Measurements from ENCODE around the gene KTN1.

Gene KTN1

DNA sequence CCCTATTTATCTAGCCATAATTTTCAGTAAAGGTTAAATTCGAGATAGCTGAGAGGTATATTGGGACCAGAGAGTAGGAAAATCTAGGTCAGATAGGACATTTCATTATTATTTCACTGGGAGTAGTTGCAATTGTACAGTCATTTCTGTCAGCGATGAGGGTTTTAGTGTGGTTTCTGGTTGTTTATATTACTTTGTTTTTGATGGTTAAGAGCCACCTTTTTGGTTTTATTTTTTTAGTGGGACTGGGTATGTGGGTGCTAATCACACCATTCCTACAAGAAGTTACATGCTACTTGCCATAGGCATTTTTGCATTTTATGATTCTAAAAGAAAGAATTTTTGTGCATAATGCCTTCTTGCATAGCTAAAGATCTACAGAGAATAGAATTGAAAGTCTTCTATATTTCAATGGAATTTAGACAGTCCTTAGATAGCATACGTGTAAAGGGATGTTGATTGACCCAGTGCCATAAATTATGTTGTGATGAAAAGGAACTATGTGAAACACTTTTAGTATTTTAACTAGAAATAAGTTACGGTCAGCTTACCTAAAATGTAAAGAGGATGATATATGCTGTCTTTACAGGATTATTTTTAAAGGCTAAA, 85.2 kb downstream of the KTN1 start:
- H3K4me3 ChIP-seq (ENCODE audit: low read depth in 1 of 2, low read length in 2 of 2), result no peak overlapping the region
- H3K9ac ChIP-seq (ENCODE audit: low read depth in 1 of 2, low read length in 2 of 2), result no peak overlapping the region
- H3K27me3 ChIP-seq (ENCODE audit: control insufficient read depth in 1 of 2, insufficient read depth in 2 of 2, low read length in 2 of 2), result no peaks in the 10 kb centered on the region
- no peaks in the 10 kb centered on the region for H3K4me1 ChIP-seq (ENCODE audit: control insufficient read depth in 1 of 2, insufficient read depth in 2 of 2, low read length in 2 of 2)
- H3K36me3 ChIP-seq (ENCODE audit: control insufficient read depth in 1 of 2, insufficient read depth in 2 of 2, low read length in 2 of 2), result peaks cover 8 to 16% of the 10 kb centered on the region in 2 donors
- H3K27ac ChIP-seq (ENCODE audit: low read depth, low read length), result no peak overlapping the region
- no peaks in the 10 kb centered on the region for H3K9me3 ChIP-seq (ENCODE audit: control insufficient read depth in 1 of 2, low read length in 2 of 2)

DNA sequence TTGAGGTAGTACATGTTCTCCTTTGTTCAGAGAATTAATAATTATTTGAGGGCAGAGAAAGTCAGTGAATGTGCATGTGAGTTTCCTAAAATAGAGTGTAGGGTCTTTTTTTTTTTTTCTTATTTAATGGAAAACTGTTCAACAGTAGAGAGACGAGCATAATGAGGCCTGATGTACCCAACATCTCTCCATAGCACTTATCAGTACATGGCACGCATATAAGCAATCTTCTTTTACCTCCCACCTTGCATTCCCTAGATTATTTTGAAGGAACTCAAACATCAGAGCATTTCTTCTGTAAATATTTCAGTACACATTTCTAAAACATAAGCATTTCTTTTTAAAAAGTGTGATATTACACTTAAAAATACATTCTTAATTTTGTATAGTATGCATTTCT, 87.8 kb downstream of the KTN1 start:
- H3K9ac ChIP-seq (ENCODE audit: low read depth in 1 of 2, low read length in 2 of 2), result no peak overlapping the region
- no peaks in the 10 kb centered on the region for H3K27me3 ChIP-seq (ENCODE audit: control insufficient read depth in 1 of 2, insufficient read depth in 2 of 2, low read length in 2 of 2)
- H3K36me3 ChIP-seq (ENCODE audit: control insufficient read depth in 1 of 2, insufficient read depth in 2 of 2, low read length in 2 of 2), result peaks cover 19 to 29% of the 10 kb centered on the region in 2 donors
- H3K27ac ChIP-seq (ENCODE audit: low read depth, low read length), result no peak overlapping the region
- H3K4me3 ChIP-seq (ENCODE audit: low read depth in 1 of 2, low read length in 2 of 2), result no peak overlapping the region
- no peaks in the 10 kb centered on the region for H3K9me3 ChIP-seq (ENCODE audit: control insufficient read depth in 1 of 2, low read length in 2 of 2)
- no peaks in the 10 kb centered on the region for H3K4me1 ChIP-seq (ENCODE audit: control insufficient read depth in 1 of 2, insufficient read depth in 2 of 2, low read length in 2 of 2)

DNA sequence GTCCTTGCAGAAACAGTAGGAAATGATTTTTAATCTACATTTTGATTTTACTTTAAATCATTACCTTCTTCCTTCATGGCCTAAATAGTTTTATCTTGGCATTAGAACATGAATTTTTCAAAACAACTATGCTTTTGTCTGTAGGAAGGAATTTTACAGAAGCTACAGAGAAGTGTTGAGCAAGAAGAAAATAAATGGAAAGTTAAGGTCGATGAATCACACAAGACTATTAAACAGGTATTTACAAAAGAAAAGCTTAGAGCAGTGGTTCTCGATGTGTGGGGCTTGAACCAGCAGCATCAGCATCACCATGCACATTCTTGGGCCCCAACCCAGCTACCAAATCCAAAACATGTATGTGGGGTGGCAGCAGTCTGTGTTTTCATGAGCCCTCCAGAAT, 91.6 kb downstream of the KTN1 start:
- H3K27ac ChIP-seq (ENCODE audit: low read depth, low read length), result no peak overlapping the region
- H3K9me3 ChIP-seq (ENCODE audit: control insufficient read depth in 1 of 2, low read length in 2 of 2), result no peaks in the 10 kb centered on the region
- H3K36me3 ChIP-seq (ENCODE audit: control insufficient read depth in 1 of 2, insufficient read depth in 2 of 2, low read length in 2 of 2), result peaks cover 19 to 52% of the 10 kb centered on the region in 2 donors
- no peak overlapping the region for H3K9ac ChIP-seq (ENCODE audit: low read depth in 1 of 2, low read length in 2 of 2)
- H3K4me3 ChIP-seq (ENCODE audit: low read depth in 1 of 2, low read length in 2 of 2), result no peak overlapping the region
- H3K27me3 ChIP-seq (ENCODE audit: control insufficient read depth in 1 of 2, insufficient read depth in 2 of 2, low read length in 2 of 2), result no peaks in the 10 kb centered on the region
- no peaks in the 10 kb centered on the region for H3K4me1 ChIP-seq (ENCODE audit: control insufficient read depth in 1 of 2, insufficient read depth in 2 of 2, low read length in 2 of 2)

GRCh38 chr14:55673048-55673447, 93.0 kb downstream of the KTN1 start:
- no peaks in the 10 kb centered on the region for H3K27me3 ChIP-seq (ENCODE audit: control insufficient read depth in 1 of 2, insufficient read depth in 2 of 2, low read length in 2 of 2)
- no peaks in the 10 kb centered on the region for H3K9me3 ChIP-seq (ENCODE audit: control insufficient read depth in 1 of 2, low read length in 2 of 2)
- H3K27ac ChIP-seq (ENCODE audit: low read depth, low read length), result no peak overlapping the region
- peaks cover 19 to 52% of the 10 kb centered on the region in 2 donors for H3K36me3 ChIP-seq (ENCODE audit: control insufficient read depth in 1 of 2, insufficient read depth in 2 of 2, low read length in 2 of 2)
- no peak overlapping the region for H3K4me3 ChIP-seq (ENCODE audit: low read depth in 1 of 2, low read length in 2 of 2)
- no peak overlapping the region for H3K9ac ChIP-seq (ENCODE audit: low read depth in 1 of 2, low read length in 2 of 2)
- H3K4me1 ChIP-seq (ENCODE audit: control insufficient read depth in 1 of 2, insufficient read depth in 2 of 2, low read length in 2 of 2), result no peaks in the 10 kb centered on the region

GRCh38 chr14:55681096-55681495, 101.1 kb downstream of the KTN1 start:
- Histone ChIP-seq H3K27me3 (ENCODE audit: control insufficient read depth in 1 of 2, insufficient read depth in 2 of 2, low read length in 2 of 2) (no peaks in the 10 kb centered on the region), H3K9ac (ENCODE audit: low read depth in 1 of 2, low read length in 2 of 2) (no peak overlapping the region), H3K4me1 (ENCODE audit: control insufficient read depth in 1 of 2, insufficient read depth in 2 of 2, low read length in 2 of 2) (no peaks in the 10 kb centered on the region), H3K4me3 (ENCODE audit: low read depth in 1 of 2, low read length in 2 of 2) (no peak overlapping the region), H3K9me3 (ENCODE audit: control insufficient read depth in 1 of 2, low read length in 2 of 2) (no peaks in the 10 kb centered on the region), H3K27ac (ENCODE audit: low read depth, low read length) (no peak overlapping the region), H3K36me3 (ENCODE audit: control insufficient read depth in 1 of 2, insufficient read depth in 2 of 2, low read length in 2 of 2) (peaks cover 32 to 46% of the 10 kb centered on the region in 2 donors)

- Histone ChIP-seq H3K4me3 (ENCODE audit: low read depth in 1 of 2, low read length in 2 of 2) (no peak overlapping the region), H3K36me3 (ENCODE audit: control insufficient read depth in 1 of 2, insufficient read depth in 2 of 2, low read length in 2 of 2) (peaks cover 17 to 34% of the 10 kb centered on the region in 2 donors), H3K9me3 (ENCODE audit: control insufficient read depth in 1 of 2, low read length in 2 of 2) (no peaks in the 10 kb centered on the region), H3K27ac (ENCODE audit: low read depth, low read length) (no peak overlapping the region), H3K4me1 (ENCODE audit: control insufficient read depth in 1 of 2, insufficient read depth in 2 of 2, low read length in 2 of 2) (no peaks in the 10 kb centered on the region), H3K27me3 (ENCODE audit: control insufficient read depth in 1 of 2, insufficient read depth in 2 of 2, low read length in 2 of 2) (no peaks in the 10 kb centered on the region), H3K9ac (ENCODE audit: low read depth in 1 of 2, low read length in 2 of 2) (no peak overlapping the region)
Measured at GRCh38 chr14:55684956-55685584, 105.1 kb downstream of the KTN1 start.

- no peak overlapping the region for H3K9ac ChIP-seq (ENCODE audit: low read depth in 1 of 2, low read length in 2 of 2)
- H3K4me3 ChIP-seq (ENCODE audit: low read depth in 1 of 2, low read length in 2 of 2), result no peak overlapping the region
- H3K4me1 ChIP-seq (ENCODE audit: control insufficient read depth in 1 of 2, insufficient read depth in 2 of 2, low read length in 2 of 2), result no peaks in the 10 kb centered on the region
- no peak overlapping the region for H3K27ac ChIP-seq (ENCODE audit: low read depth, low read length)
- H3K9me3 ChIP-seq (ENCODE audit: control insufficient read depth in 1 of 2, low read length in 2 of 2), result no peaks in the 10 kb centered on the region
- H3K36me3 ChIP-seq (ENCODE audit: control insufficient read depth in 1 of 2, insufficient read depth in 2 of 2, low read length in 2 of 2), result peaks cover 13 to 25% of the 10 kb centered on the region in 2 donors
- no peaks in the 10 kb centered on the region for H3K27me3 ChIP-seq (ENCODE audit: control insufficient read depth in 1 of 2, insufficient read depth in 2 of 2, low read length in 2 of 2)
Measured at GRCh38 chr14:55686713-55687112, 106.7 kb downstream of the KTN1 start.

DNA sequence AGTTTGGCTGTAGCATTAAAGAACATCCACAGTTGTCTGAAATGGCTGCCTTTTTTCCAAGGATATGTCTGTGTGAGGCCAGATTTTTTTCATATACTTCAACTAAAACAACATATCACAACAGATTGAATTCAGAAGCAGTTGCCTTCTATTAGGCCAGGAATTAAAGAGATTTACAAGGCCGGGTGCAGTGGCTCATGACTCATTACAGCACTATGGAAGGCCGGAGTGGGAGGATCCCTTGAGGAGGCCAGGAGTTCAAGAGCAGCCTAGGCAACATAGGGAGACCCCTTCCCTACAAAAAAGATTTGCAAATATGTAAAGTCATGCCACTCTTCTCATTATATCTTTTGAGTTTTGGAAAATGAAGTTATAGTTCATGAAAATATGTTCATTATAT, 108.6 kb downstream of the KTN1 start:
- Histone ChIP-seq H3K9ac (ENCODE audit: low read depth in 1 of 2, low read length in 2 of 2) (no peak overlapping the region), H3K27me3 (ENCODE audit: control insufficient read depth in 1 of 2, insufficient read depth in 2 of 2, low read length in 2 of 2) (no peaks in the 10 kb centered on the region), H3K4me3 (ENCODE audit: low read depth in 1 of 2, low read length in 2 of 2) (no peak overlapping the region), H3K9me3 (ENCODE audit: control insufficient read depth in 1 of 2, low read length in 2 of 2) (no peaks in the 10 kb centered on the region), H3K27ac (ENCODE audit: low read depth, low read length) (no peak overlapping the region), H3K36me3 (ENCODE audit: control insufficient read depth in 1 of 2, insufficient read depth in 2 of 2, low read length in 2 of 2) (peaks cover 13 to 24% of the 10 kb centered on the region in 2 donors), H3K4me1 (ENCODE audit: control insufficient read depth in 1 of 2, insufficient read depth in 2 of 2, low read length in 2 of 2) (no peaks in the 10 kb centered on the region)

GRCh38 chr14:55689981-55690871, 110.2 kb downstream of the KTN1 start:
- peaks cover 6 to 14% of the 10 kb centered on the region in 2 donors for H3K36me3 ChIP-seq (ENCODE audit: control insufficient read depth in 1 of 2, insufficient read depth in 2 of 2, low read length in 2 of 2)
- H3K4me3 ChIP-seq (ENCODE audit: low read depth in 1 of 2, low read length in 2 of 2), result no peak overlapping the region
- no peak overlapping the region for H3K9ac ChIP-seq (ENCODE audit: low read depth in 1 of 2, low read length in 2 of 2)
- no peaks in the 10 kb centered on the region for H3K27me3 ChIP-seq (ENCODE audit: control insufficient read depth in 1 of 2, insufficient read depth in 2 of 2, low read length in 2 of 2)
- no peaks in the 10 kb centered on the region for H3K4me1 ChIP-seq (ENCODE audit: control insufficient read depth in 1 of 2, insufficient read depth in 2 of 2, low read length in 2 of 2)
- no peak overlapping the region for H3K27ac ChIP-seq (ENCODE audit: low read depth, low read length)
- H3K9me3 ChIP-seq (ENCODE audit: control insufficient read depth in 1 of 2, low read length in 2 of 2), result no peaks in the 10 kb centered on the region

DNA sequence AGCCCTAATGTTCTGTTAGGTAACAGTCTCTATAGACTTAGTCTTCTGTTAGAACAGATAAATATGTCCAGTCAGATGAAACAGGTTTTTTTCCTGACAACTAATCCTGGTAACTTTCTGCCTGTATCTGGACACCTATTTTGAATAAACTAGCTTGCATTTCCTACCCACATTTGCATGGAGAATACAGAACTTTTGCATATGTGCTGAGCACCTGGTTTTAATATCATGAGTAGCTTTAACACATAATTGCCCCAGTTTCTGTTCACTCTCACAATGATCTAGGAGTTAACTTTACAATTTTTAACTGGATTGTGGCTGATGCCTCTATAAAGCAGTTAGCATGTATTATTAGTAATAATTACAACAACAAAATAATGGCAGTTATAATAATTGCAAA, 111.7 kb downstream of the KTN1 start:
- H3K9ac ChIP-seq (ENCODE audit: low read depth in 1 of 2, low read length in 2 of 2), result no peak overlapping the region
- no peak overlapping the region for H3K4me3 ChIP-seq (ENCODE audit: low read depth in 1 of 2, low read length in 2 of 2)
- H3K9me3 ChIP-seq (ENCODE audit: control insufficient read depth in 1 of 2, low read length in 2 of 2), result no peaks in the 10 kb centered on the region
- H3K27me3 ChIP-seq (ENCODE audit: control insufficient read depth in 1 of 2, insufficient read depth in 2 of 2, low read length in 2 of 2), result no peaks in the 10 kb centered on the region
- no peak overlapping the region for H3K27ac ChIP-seq (ENCODE audit: low read depth, low read length)
- peaks cover 0 to under 1% of the 10 kb centered on the region in 2 donors for H3K36me3 ChIP-seq (ENCODE audit: control insufficient read depth in 1 of 2, insufficient read depth in 2 of 2, low read length in 2 of 2)
- H3K4me1 ChIP-seq (ENCODE audit: control insufficient read depth in 1 of 2, insufficient read depth in 2 of 2, low read length in 2 of 2), result peaks cover 4 to 13% of the 10 kb centered on the region in 2 donors

All from duodenal mucosa (tissue), 2 donors.